ENCODE measurements around the gene KRT84. TPM values are rescaled to one million over a fixed set of nuclear protein-coding genes. Genes with fewer than 3 reads are reported as not detected.

Gene KRT84
- total RNA-seq, 4 donors from 2014 or later: not detected

GRCh38 chr12:52417740-52418139, 32.3 kb upstream of the KRT84 start:
- no peak for TF ChIP-seq CTCF (IDR thresholded peaks at IDR 0.05; ENCODE audit: low read depth)

GRCh38 chr12:52416795-52417194, 31.3 kb upstream of the KRT84 start:
- no peak for TF ChIP-seq CTCF (IDR thresholded peaks at IDR 0.05; ENCODE audit: low read depth)

- TF ChIP-seq CTCF (IDR thresholded peaks at IDR 0.05; ENCODE audit: low read depth): no peak
Observed at GRCh38 chr12:52415870-52416750, 30.7 kb upstream of the KRT84 start.

GRCh38 chr12:52414936-52415335, 29.5 kb upstream of the KRT84 start:
- no peak for TF ChIP-seq CTCF (IDR thresholded peaks at IDR 0.05; ENCODE audit: low read depth)

GRCh38 chr12:52413782-52414345, 28.4 kb upstream of the KRT84 start:
- no peak for TF ChIP-seq CTCF (IDR thresholded peaks at IDR 0.05; ENCODE audit: low read depth)

GRCh38 chr12:52413202-52413601, 27.8 kb upstream of the KRT84 start:
- no peak for TF ChIP-seq CTCF (IDR thresholded peaks at IDR 0.05; ENCODE audit: low read depth)

GRCh38 chr12:52411815-52412214, 26.4 kb upstream of the KRT84 start:
- TF ChIP-seq CTCF (IDR thresholded peaks at IDR 0.05; ENCODE audit: low read depth): no peak

Measured in subcutaneous adipose tissue (tissue), 4 donors.